Neuronal stem cell (in vitro differentiated cells): ENCODE results near the gene TRIP13.
"Not testable (repeated sequence)": the region's sequence is repeated elsewhere in the genome, so short reads cannot be mapped to it uniquely, and the experiment has no call there.

Source experiments
- DNase-seq: peaks from one replicate; pipeline ENCODE4 v3.0.0-alpha.2; 2013; ENCODE audit warnings: low spot score
- H2AFZ ChIP-seq: one replicate; pipeline ENCODE4 v1.6.1; 2013; ENCODE audit warnings: mild to moderate bottlenecking, low read length, inconsistent platforms
- H2AK5ac ChIP-seq: 2 replicates; pipeline ENCODE4 v1.6.1; 2013; ENCODE audit warnings: low read depth, mild to moderate bottlenecking, inconsistent platforms, low read length, moderate library complexity, mixed read lengths
- H2BK120ac ChIP-seq: 2 replicates; pipeline ENCODE4 v1.6.1; 2013; ENCODE audit warnings: low read depth, mild to moderate bottlenecking, inconsistent platforms, low read length, moderate library complexity, mixed read lengths
- H2BK12ac ChIP-seq: one replicate; pipeline ENCODE4 v1.6.1; 2013; ENCODE audit warnings: low read length, inconsistent platforms
- H2BK15ac ChIP-seq: 2 replicates; pipeline ENCODE4 v1.6.1; 2013; ENCODE audit warnings: mild to moderate bottlenecking, low read length, inconsistent platforms, mixed read lengths
- H2BK5ac ChIP-seq: one replicate; pipeline ENCODE4 v1.6.1; 2013; ENCODE audit warnings: inconsistent platforms, mild to moderate bottlenecking, low read length, moderate library complexity
- H3K14ac ChIP-seq: one replicate; pipeline ENCODE4 v1.6.1; 2013; ENCODE audit warnings: low read length, inconsistent platforms
- H3K18ac ChIP-seq: 2 replicates; pipeline ENCODE4 v1.6.1; 2013; ENCODE audit warnings: low read length, inconsistent platforms
- H3K23ac ChIP-seq: 2 replicates; pipeline ENCODE4 v1.6.1; 2013; ENCODE audit warnings: low read depth, mild to moderate bottlenecking, mixed read lengths, low read length, inconsistent platforms; ENCODE audit not compliant: poor library complexity
- H3K27ac ChIP-seq: replicated peaks from 3 replicates; pipeline ENCODE4 v1.5.1; 2013; ENCODE audit warnings: low read length, inconsistent platforms
- H3K27me3 ChIP-seq, 3 experiments: 2 replicates each; pipeline ENCODE4 v1.6.1; 2013; ENCODE audit warnings: low read length in 3 of 3, mild to moderate bottlenecking in 2 of 3, inconsistent platforms in 1 of 3, low read depth in 1 of 3, mixed read lengths in 1 of 3, moderate library complexity in 1 of 3; ENCODE audit not compliant: control insufficient read depth in 3 of 3, insufficient read depth in 3 of 3
- H3K36me3 ChIP-seq, 2 donors: replicated peaks in 1 of 2; 2 replicates each; pipeline ENCODE4 v1.6.1; 2013; ENCODE audit warnings: low read length in 2 of 2; ENCODE audit not compliant: control insufficient read depth in 2 of 2, insufficient read depth in 2 of 2
- H3K4ac ChIP-seq: 2 replicates; pipeline ENCODE4 v1.6.1; 2013; ENCODE audit warnings: inconsistent platforms, mild to moderate bottlenecking, low read length, moderate library complexity
- H3K4me1 ChIP-seq, 2 donors: 1 replicate in 1 of 2; 2 replicates in 1 of 2; pipeline ENCODE4 v1.6.1; 2013; ENCODE audit warnings: low read length in 2 of 2, low read depth in 1 of 2; ENCODE audit not compliant: control insufficient read depth in 2 of 2, insufficient read depth in 1 of 2
- H3K4me2 ChIP-seq: one replicate; pipeline ENCODE4 v1.6.1; 2013; ENCODE audit warnings: mild to moderate bottlenecking, low read length, inconsistent platforms; ENCODE audit not compliant: insufficient read depth, poor library complexity, severe bottlenecking
- H3K4me3 ChIP-seq, 2 donors: 2 replicates each; pipeline ENCODE4 v1.5.1; 2013; ENCODE audit warnings: low read length in 2 of 2, mild to moderate bottlenecking in 2 of 2, inconsistent platforms in 1 of 2, moderate library complexity in 1 of 2
- H3K79me1 ChIP-seq: one replicate; pipeline ENCODE4 v1.6.1; 2013; ENCODE audit warnings: low read depth, mild to moderate bottlenecking, inconsistent platforms, low read length, moderate library complexity
- H3K9ac ChIP-seq: one replicate; pipeline ENCODE4 v1.6.1; 2013; ENCODE audit warnings: mild to moderate bottlenecking, low read depth, low read length, inconsistent platforms; ENCODE audit not compliant: poor library complexity
- H3K9me3 ChIP-seq, 2 donors: replicated peaks in 1 of 2; 2 replicates each; pipeline versions ENCODE3 to v1.6.1; 2013; ENCODE audit warnings: low read length in 2 of 2, mild to moderate bottlenecking in 2 of 2, inconsistent platforms in 1 of 2, low read depth in 1 of 2, mixed read lengths in 1 of 2, moderate library complexity in 1 of 2; ENCODE audit not compliant: control insufficient read depth in 2 of 2, insufficient read depth in 1 of 2
- H4K8ac ChIP-seq: one replicate; pipeline ENCODE4 v1.6.1; 2013; ENCODE audit warnings: low read depth, mild to moderate bottlenecking, inconsistent platforms, low read length, moderate library complexity
- H4K91ac ChIP-seq: one replicate; pipeline ENCODE4 v1.6.1; 2013; ENCODE audit warnings: low read length, low read depth, mild to moderate bottlenecking, inconsistent platforms; ENCODE audit not compliant: poor library complexity
- WGBS, 2 donors: extraction: QIAGEN DNeasy Blood & Tissue Kit; methylation state at CpG; one replicate each; pipeline ENCODE4 v1.1.7; 2013; ENCODE audit warnings: missing lambda C conversion rate in 2 of 2, mixed read lengths in 1 of 2; ENCODE audit not compliant: insufficient read length in 2 of 2, insufficient replicate concordance in 1 of 2; ENCODE audit errors: extremely low coverage in 2 of 2; 5-methylcytosine and 5-hydroxymethylcytosine counted together

Gene TRIP13

GRCh38 chr5:878677-879076 is 14.0 kb upstream of the TRIP13 start:
- H4K91ac ChIP-seq, H3K9me3 ChIP-seq, H2BK15ac ChIP-seq, DNase-seq, H3K4me3 ChIP-seq, H2BK120ac ChIP-seq, H3K9ac ChIP-seq, H4K8ac ChIP-seq, H3K4ac ChIP-seq, H3K18ac ChIP-seq, H2AFZ ChIP-seq, H3K4me2 ChIP-seq, H3K4me1 ChIP-seq, H3K14ac ChIP-seq, H3K27me3 ChIP-seq, H2BK5ac ChIP-seq, H3K27ac ChIP-seq, H2AK5ac ChIP-seq, H3K23ac ChIP-seq, H2BK12ac ChIP-seq: not testable (repeated sequence)
- no CpG with 5 or more reads among the region's 8 CpGs for WGBS, 2 donors
- Histone ChIP-seq H3K36me3 (peaks cover 53 to 79% of the 10 kb centered on the region in 2 donors), H3K79me1 (peaks cover 23% of the 10 kb centered on the region)

- no peak overlapping the region for H2BK12ac ChIP-seq
- H3K4me3 ChIP-seq: no peak overlapping the region
- no peaks in the 10 kb centered on the region for H3K27me3 ChIP-seq
- H4K8ac ChIP-seq: no peak overlapping the region
- H4K91ac ChIP-seq: no peak overlapping the region
- no peak for DNase-seq
- no peak overlapping the region for H2BK5ac ChIP-seq
- no peak overlapping the region for H2AK5ac ChIP-seq
- H3K4me2 ChIP-seq: no peak overlapping the region
- no peak overlapping the region for H2AFZ ChIP-seq
- no peak overlapping the region for H2BK120ac ChIP-seq
- WGBS, 2 donors: no CpG with 5 or more reads among the region's 35 CpGs
- no peak overlapping the region for H3K9ac ChIP-seq
- no peak overlapping the region for H3K4ac ChIP-seq
- no peak overlapping the region for H3K27ac ChIP-seq
- H3K14ac ChIP-seq: no peak overlapping the region
- H3K23ac ChIP-seq: peak overlapping the region; percentile 31
- H3K4me1 ChIP-seq: no peaks in the 10 kb centered on the region
- no peak overlapping the region for H2BK15ac ChIP-seq
- no peak overlapping the region for H3K18ac ChIP-seq
- H3K36me3 ChIP-seq: peaks cover 64 to 79% of the 10 kb centered on the region in 2 donors
- peaks cover 22% of the 10 kb centered on the region for H3K79me1 ChIP-seq
- H3K9me3 ChIP-seq: peaks cover 7 to 11% of the 10 kb centered on the region in 2 donors
Measured at GRCh38 chr5:880816-881550, 11.7 kb upstream of the TRIP13 start.

- Histone ChIP-seq H2BK15ac (no peak overlapping the region), H3K27ac (no peak overlapping the region), H3K4ac (no peak overlapping the region), H4K8ac (no peak overlapping the region), H3K9ac (no peak overlapping the region), H3K4me3 (no peak overlapping the region), H3K18ac (no peak overlapping the region), H3K23ac (peak overlapping the region; percentile 35), H2BK12ac (peak overlapping the region; percentile 31), H3K9me3 (peaks cover 7 to 11% of the 10 kb centered on the region in 2 donors), H3K27me3 (no peaks in the 10 kb centered on the region), H3K79me1 (peaks cover 22% of the 10 kb centered on the region), H3K36me3 (peaks cover 66 to 79% of the 10 kb centered on the region in 2 donors), H3K4me1 (no peaks in the 10 kb centered on the region), H3K4me2 (no peak overlapping the region), H3K14ac (no peak overlapping the region), H2AFZ (no peak overlapping the region), H4K91ac (no peak overlapping the region), H2BK5ac (no peak overlapping the region), H2BK120ac (no peak overlapping the region), H2AK5ac (no peak overlapping the region)
- no CpG with 5 or more reads among the region's 12 CpGs for WGBS, 2 donors
- no peak for DNase-seq
Measured at GRCh38 chr5:881551-881935, 11.1 kb upstream of the TRIP13 start.

GRCh38 chr5:882253-883183 is 10.2 kb upstream of the TRIP13 start:
- H2AFZ ChIP-seq: no peak overlapping the region
- H3K9ac ChIP-seq: peak overlapping the region; percentile 60
- H3K79me1 ChIP-seq: peaks cover 20% of the 10 kb centered on the region
- H4K8ac ChIP-seq: no peak overlapping the region
- H3K27me3 ChIP-seq: no peaks in the 10 kb centered on the region
- no peak overlapping the region for H2AK5ac ChIP-seq
- no peak overlapping the region for H3K4ac ChIP-seq
- H2BK120ac ChIP-seq: no peak overlapping the region
- H3K4me3 ChIP-seq: no peak overlapping the region
- WGBS, 2 donors: no CpG with 5 or more reads among the region's 33 CpGs
- H3K18ac ChIP-seq: no peak overlapping the region
- DNase-seq: no peak
- no peak overlapping the region for H2BK5ac ChIP-seq
- no peak overlapping the region for H2BK15ac ChIP-seq
- H3K4me2 ChIP-seq: no peak overlapping the region
- H3K4me1 ChIP-seq: no peaks in the 10 kb centered on the region
- no peak overlapping the region for H4K91ac ChIP-seq
- H3K23ac ChIP-seq: peak overlapping the region; percentile 8
- H3K14ac ChIP-seq: peak overlapping the region; percentile 65
- peak overlapping the region; percentile 64 for H2BK12ac ChIP-seq
- peaks cover 7 to 9% of the 10 kb centered on the region in 2 donors for H3K9me3 ChIP-seq
- H3K27ac ChIP-seq: no peak overlapping the region
- peaks cover 68 to 79% of the 10 kb centered on the region in 2 donors for H3K36me3 ChIP-seq
